Cortex of kidney (tissue), 1 donor: Measurements from ENCODE around the gene TMEM179B.
"Not testable (repeated sequence)": the region's sequence is repeated elsewhere in the genome, so short reads cannot be mapped to it uniquely, and the experiment has no call there.

Source experiments
- DNase-seq: peaks from one replicate; lab custom pipeline; 2025; lab: John Stamatoyannopoulos, UW

The TMEM179B gene

DNA sequence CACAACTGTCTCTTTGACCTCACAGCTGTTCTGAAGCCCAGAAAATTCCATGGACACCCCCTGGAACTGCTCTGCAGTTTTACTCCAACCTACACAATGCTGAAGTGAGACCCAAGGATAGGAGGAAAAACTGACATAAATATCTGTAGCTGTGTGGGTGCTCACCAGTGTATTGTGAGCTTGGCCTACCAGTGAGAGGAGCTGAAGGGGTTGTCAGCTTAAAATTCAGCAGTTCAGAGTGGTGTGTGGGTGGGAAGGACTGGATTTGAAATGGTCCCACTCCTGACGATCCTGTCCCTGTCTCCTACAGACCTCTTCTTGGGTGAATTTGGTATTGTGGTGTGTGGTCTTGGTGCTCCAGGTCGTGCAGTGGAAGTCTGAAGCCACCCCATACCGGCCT lies 2.4 kb downstream of the TMEM179B start:
- no peak for DNase-seq

- DNase-seq, result no peak
Measured at GRCh38 chr11:62791501-62792201, 4.4 kb downstream of the TMEM179B start, which contains the start of gene TMEM223. Gene TMEM223 (minus strand): TSS chr11:62792006. CDS start chr11:62791994, 12 bp downstream.

DNA sequence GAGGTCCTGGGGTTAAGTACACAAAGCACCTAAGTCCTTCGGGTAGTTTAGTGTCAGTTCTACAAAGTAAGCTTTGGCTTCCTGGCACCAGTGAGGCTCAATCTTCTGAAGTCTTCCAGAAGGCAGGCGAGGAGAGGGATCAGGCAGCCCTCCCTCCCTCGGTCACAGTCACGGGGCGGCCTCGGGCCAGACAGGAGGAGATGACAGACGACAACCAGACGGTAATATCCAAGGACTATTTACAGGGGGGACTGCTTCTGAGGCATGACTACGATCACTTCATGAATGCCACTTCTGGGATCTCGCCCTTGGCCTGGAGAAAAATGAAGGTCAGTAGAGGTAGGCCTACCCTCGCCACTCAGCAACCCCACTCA lies 5.0 kb downstream of the TMEM179B start:
- DNase-seq, result no peak

- DNase-seq, result no peak
Measured at GRCh38 chr11:62794201-62794775, 7.1 kb downstream of the TMEM179B start.

DNA sequence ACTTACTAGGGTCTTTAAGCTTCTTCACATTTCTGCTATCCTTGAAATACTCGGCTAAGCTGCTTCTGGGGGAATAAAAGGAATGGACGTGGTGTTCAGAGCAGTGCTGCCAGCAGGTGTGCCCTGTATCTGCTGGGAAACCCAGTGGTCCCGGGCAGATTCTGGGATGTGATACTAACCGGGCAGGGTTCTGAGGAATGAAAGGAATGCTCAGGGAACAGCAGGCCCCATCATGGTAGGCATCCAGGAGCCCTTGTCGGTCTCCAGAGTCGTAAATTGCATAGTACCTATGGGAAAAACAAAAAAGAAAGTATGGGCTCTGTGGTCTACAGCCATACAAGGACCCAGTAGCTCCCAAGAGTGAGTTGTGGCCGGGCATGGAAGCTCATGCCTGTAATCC lies 9.1 kb downstream of the TMEM179B start:
- DNase-seq, result no peak

- DNase-seq, result no peak
Measured at GRCh38 chr11:62799486-62799885, 12.3 kb downstream of the TMEM179B start.

DNA sequence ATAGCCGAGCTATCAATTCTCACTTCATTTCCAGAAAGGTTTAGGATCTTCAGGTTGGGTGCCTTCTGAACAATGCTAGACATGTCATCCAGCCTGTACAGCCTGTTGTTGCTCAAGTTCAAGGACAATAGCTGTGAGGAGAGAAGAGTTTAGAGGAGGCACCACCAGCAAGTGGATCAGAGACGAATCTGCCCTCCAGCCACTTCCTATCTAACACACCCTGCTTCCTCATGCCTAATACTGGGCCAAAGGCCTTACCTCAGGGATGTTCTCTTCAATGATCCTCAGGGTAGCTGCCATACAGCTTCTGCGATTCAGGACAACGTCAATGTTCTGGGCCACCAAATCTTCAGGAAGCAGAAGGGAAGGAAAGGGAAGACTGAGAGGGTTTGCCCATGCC lies 13.9 kb downstream of the TMEM179B start:
- no peak for DNase-seq

- DNase-seq, result no peak
Measured at GRCh38 chr11:62804310-62805075, 17.3 kb downstream of the TMEM179B start.

GRCh38 chr11:62805076-62805892 lies 18.1 kb downstream of the TMEM179B start, which contains the start of gene NXF1:
Gene NXF1 (minus strand): TSS chr11:62805440. CDS start chr11:62805356, 84 bp downstream.
- DNase-seq, result no peak

GRCh38 chr11:62805961-62806441 lies 18.8 kb downstream of the TMEM179B start:
- DNase-seq, result no peak

GRCh38 chr11:62806611-62807121 lies 19.5 kb downstream of the TMEM179B start:
- DNase-seq, result no peak

DNA sequence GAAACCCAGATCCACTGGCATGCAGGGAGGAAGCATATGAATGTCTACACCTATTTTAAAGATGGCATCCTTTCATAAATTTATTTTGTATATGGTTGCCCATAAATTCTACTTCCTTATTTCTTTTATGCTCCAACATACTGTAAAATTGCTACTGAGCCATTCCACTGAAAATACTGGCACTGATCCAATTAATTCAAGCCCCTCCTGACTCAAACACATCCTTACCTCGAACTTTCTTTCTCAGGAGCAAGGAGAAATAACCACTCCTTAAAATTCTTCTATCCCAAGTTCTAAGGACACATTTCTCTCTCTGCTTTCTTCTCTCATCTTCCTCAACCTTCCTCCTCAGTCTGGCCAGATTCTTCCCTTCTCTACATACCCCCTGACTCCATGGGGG lies 23.5 kb downstream of the TMEM179B start:
- DNase-seq, result no peak

DNA sequence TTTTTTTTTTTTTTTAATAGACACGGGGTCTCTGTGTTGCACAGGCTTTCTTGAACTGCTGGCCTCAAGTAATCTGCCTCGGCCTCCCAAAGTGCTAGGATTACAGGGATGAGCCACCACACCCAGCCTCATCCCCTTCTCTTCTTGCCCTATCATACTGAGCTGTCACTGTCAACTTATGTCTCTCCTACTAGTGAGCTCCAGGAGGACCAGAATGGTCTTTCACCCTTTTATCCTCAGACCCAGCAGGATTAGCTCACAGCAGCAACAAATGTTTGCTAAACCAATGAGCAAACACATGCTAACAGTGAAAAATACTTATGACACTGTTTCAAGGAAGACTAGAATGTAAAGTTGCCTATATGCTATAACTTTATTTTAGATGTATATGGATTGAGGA lies 24.5 kb downstream of the TMEM179B start:
- no peak for DNase-seq

DNA sequence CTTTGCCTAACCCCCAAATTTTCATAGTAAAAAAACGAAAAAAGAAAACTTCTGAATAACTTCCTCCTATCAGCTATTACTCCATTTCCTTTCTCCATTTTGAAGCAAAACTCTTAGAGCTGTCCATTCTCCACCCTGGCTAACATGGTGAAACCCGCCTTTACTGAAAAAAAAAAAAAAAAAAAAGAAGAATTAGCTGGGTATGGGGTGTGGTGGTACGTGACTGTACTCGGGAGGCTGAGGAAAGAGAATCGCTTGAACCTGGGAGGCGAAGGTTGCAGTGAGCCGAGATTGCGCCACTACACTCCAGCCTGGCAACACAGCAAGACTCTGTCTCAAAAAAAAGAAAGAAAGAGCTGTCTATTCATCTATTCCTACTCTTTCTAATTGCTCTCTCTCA lies 29.4 kb downstream of the TMEM179B start:
- DNase-seq, result no peak

DNA sequence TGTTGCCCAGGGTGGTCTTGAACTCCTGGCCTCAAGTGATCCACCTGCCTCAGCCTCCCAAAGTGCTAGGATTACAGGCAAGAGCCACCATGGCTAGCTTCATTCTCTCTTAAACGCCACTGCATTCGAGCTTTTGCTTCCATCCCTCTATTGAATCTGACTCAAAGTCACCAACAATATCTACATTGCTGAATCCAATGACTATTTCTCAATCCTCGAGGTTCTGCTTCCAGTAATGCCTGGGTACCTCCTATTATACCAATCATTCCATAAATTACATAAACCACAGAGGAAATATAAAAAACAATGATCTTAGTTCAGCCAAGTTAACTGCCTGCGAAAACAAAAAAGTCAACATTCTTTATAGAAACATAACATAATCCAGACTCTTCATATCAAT lies 29.9 kb downstream of the TMEM179B start:
- no peak for DNase-seq

- no peak for DNase-seq
Measured at GRCh38 chr11:62823677-62824076, 36.5 kb downstream of the TMEM179B start.

GRCh38 chr11:62828130-62828529 lies 40.9 kb downstream of the TMEM179B start:
- DNase-seq, result not testable (repeated sequence)

- DNase-seq, result no peak
Measured at GRCh38 chr11:62830904-62831519, 43.8 kb downstream of the TMEM179B start.

DNA sequence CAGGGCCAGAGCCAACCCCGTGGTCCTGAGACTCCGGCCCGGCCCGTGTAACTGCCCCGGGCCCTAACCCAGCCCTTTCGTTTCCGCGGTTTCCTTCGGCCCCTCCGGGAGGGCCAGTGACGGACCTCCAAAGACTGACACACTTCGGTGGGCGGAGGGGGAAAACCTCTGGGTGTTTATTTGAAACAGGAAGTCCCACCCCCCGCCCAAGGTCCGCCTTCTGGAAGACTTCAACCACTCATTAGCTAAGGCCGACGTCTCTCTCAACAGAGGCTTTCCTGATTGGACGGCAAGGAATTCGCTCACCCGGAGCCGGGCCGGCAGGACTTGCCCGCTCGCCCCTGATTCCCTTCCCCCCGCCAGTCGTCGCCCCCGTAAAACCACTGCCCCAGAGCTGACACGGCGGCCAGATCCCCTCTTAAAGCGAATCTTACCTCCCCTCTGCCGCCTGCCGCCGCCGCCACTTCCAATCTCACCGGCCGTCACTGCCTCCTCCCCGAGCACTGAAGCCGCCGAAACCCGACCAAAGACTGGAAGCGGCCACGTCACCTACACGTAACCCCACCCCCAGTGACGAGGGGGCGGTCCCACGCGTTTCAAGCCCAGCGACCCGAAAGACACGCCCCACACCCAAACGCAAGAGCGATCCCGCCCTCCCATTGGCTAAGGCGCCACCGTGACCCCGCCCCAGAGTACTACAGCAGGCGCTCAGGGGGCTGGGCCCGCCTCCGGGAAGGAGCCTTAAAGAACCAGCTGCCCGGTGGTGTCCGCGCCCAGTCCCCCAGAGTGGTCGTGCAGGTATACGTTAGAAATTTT lies 44.5 kb downstream of the TMEM179B start, which contains the start of gene STX5:
TSS of gene STX5 (minus strand) at position 532 of the 816 bp plus-strand sequence. CDS start 808 bp downstream, outside the sequence.
- peak; percentile 78 for DNase-seq
